Measurements from ENCODE around the gene NR1I2.

GRCh38 chr3:119794971-119795612 is 13.2 kb downstream of the NR1I2 start:
- TF ChIP-seq POLR2A (IDR thresholded peaks at IDR 0.05; ENCODE audit: low read depth) (no peak), CTCF (IDR thresholded peaks at IDR 0.05) (no peak)

Data from esophagus muscularis mucosa (tissue), 3 donors.